ENCODE results near the gene SYNGR2. TPM values are rescaled to one million over a fixed set of nuclear protein-coding genes. Genes with fewer than 3 reads are reported as not detected.

The SYNGR2 gene
- total and polyA plus RNA-seq, 12 donors = 92.8 to 200 (median 116) TPM

GRCh38 chr17:78210111-78210510, 41.7 kb downstream of the SYNGR2 start:
- DNase-seq = no peak
- intact Hi-C loops (cut with DNase I) = no loop called here

GRCh38 chr17:78211032-78211431, 42.7 kb downstream of the SYNGR2 start:
- TF ChIP-seq, protein P1, sequence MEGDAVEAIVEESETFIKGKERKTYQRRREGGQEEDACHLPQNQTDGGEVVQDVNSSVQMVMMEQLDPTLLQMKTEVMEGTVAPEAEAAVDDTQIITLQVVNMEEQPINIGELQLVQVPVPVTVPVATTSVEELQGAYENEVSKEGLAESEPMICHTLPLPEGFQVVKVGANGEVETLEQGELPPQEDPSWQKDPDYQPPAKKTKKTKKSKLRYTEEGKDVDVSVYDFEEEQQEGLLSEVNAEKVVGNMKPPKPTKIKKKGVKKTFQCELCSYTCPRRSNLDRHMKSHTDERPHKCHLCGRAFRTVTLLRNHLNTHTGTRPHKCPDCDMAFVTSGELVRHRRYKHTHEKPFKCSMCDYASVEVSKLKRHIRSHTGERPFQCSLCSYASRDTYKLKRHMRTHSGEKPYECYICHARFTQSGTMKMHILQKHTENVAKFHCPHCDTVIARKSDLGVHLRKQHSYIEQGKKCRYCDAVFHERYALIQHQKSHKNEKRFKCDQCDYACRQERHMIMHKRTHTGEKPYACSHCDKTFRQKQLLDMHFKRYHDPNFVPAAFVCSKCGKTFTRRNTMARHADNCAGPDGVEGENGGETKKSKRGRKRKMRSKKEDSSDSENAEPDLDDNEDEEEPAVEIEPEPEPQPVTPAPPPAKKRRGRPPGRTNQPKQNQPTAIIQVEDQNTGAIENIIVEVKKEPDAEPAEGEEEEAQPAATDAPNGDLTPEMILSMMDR (IDR thresholded peaks at IDR 0.05) = no peak
- Histone ChIP-seq H3K36me3 (peaks cover 0 to 7% (median 0%) of the 10 kb centered on the region in 9 donors), H3K27ac (no peak overlapping the region), H3K4me1 (peaks cover 0 to 22% (median 8%) of the 10 kb centered on the region in 9 donors), H3K4me3 (no peak overlapping the region), H3K9me3 (no peaks in the 10 kb centered on the region), H3K27me3 (no peaks in the 10 kb centered on the region)
- 82 to 92% methylated on average over 11 of the region's 11 CpGs for WGBS, 2 donors
- no peak for ATAC-seq
- no peak for DNase-seq
- intact Hi-C loops (cut with DNase I) = no loop called here

More at GRCh38 chr17:78210111-78210510, 41.7 kb downstream of the SYNGR2 start:
- H3K4me3 ChIP-seq = no peak overlapping the region
- ATAC-seq = no peak
- H3K4me1 ChIP-seq = peaks cover 0 to 15% (median 8%) of the 10 kb centered on the region in 9 donors
- no peaks in the 10 kb centered on the region for H3K9me3 ChIP-seq
- TF ChIP-seq, protein P1 (IDR thresholded peaks at IDR 0.05) = no peak
- H3K36me3 ChIP-seq = peaks cover 0 to 12% (median 0%) of the 10 kb centered on the region in 9 donors
- H3K27me3 ChIP-seq = no peaks in the 10 kb centered on the region
- WGBS, 2 donors = 82 to 87% methylated on average over 10 of the region's 10 CpGs
- no peak overlapping the region for H3K27ac ChIP-seq

GRCh38 chr17:78214016-78214705, 45.8 kb downstream of the SYNGR2 start, which contains the start of gene BIRC5:
Gene BIRC5, plus strand, starts transcription at chr17:78214253. Its CDS starts 64 bp downstream, at chr17:78214317.
- Histone ChIP-seq H3K4me1 (peaks cover 0 to 22% (median 8%) of the 10 kb centered on the region in 9 donors), H3K27me3 (no peaks in the 10 kb centered on the region), H3K9me3 (no peaks in the 10 kb centered on the region), H3K36me3 (no peaks in the 10 kb centered on the region), H3K4me3 (peak within 1 kb of the TSS; percentile 9 to 65 (median 47)), H3K27ac (peak within 1 kb of the TSS in 1 of 10 donors; percentile 61)
- ATAC-seq (peak; percentile 97 to 100 (median 99)), DNase-seq (peak; percentile 86 to 91)
- intact Hi-C loops (cut with DNase I) = no loop called here
- TF ChIP-seq, protein P1 (IDR thresholded peaks at IDR 0.05) = peak in 1 of 9 donors; percentile 9
- 0 to 1% methylated on average over 60 of the region's 60 CpGs for WGBS, 2 donors

GRCh38 chr17:78214706-78215061, 46.3 kb downstream of the SYNGR2 start:
- H3K4me1 ChIP-seq = peaks cover 0 to 22% (median 8%) of the 10 kb centered on the region in 9 donors
- DNase-seq = no peak
- H3K4me3 ChIP-seq = peak overlapping the region in 6 of 10 donors; percentile 41 to 65 (median 53)
- H3K27ac ChIP-seq = peak overlapping the region in 1 of 10 donors; percentile 61
- WGBS, 2 donors = 12 to 16% methylated on average over 5 of the region's 5 CpGs
- no peaks in the 10 kb centered on the region for H3K9me3 ChIP-seq
- TF ChIP-seq, protein P1 (IDR thresholded peaks at IDR 0.05) = no peak
- intact Hi-C loops (cut with DNase I) = no loop called here
- peaks cover 0 to 4% (median 0%) of the 10 kb centered on the region in 9 donors for H3K36me3 ChIP-seq
- H3K27me3 ChIP-seq = no peaks in the 10 kb centered on the region
- ATAC-seq = no peak
